Measurements from ENCODE around the gene ASIC4. TPM values are rescaled to one million over a fixed set of nuclear protein-coding genes. Genes with fewer than 3 reads are reported as not detected.

Gene ASIC4
- total and polyA plus RNA-seq, 2 of the 8 experiments (the other 6 are each of a cell fraction or from before 2014, with no cell fraction given): 0.12 to 0.22 TPM

GRCh38 chr2:219567131-219567530 lies 52.8 kb downstream of the ASIC4 start:
- H4K20me1 ChIP-seq (replicated peaks in 1 of 2; ENCODE audit: control insufficient read depth in 1 of 2, insufficient read depth in 2 of 2, low read length in 2 of 2): no peaks in the 10 kb centered on the region
- peaks cover 0 to 58% (median 11%) of the 10 kb centered on the region in 4 experiments; a peak in 6 of 8 replicates for H3K36me3 ChIP-seq (ENCODE audit: control insufficient read depth in 2 of 4, insufficient read depth in 4 of 4, low read length in 3 of 4)
- H3K56ac ChIP-seq (replicated peaks; ENCODE audit: insufficient read length, low read depth, low read length): no peak overlapping the region
- peaks cover 0 to 11% of the 10 kb centered on the region in 2 experiments; a peak in 2 of 4 replicates for H3K79me2 ChIP-seq (ENCODE audit: control insufficient read depth in 1 of 2, insufficient read depth in 2 of 2, low read length in 2 of 2)
- H4K8ac ChIP-seq (ENCODE audit: extremely low read depth, insufficient read depth, low read length): no peak overlapping the region; the same call in 1 of the 2 replicates
- H3K4me1 ChIP-seq (replicated peaks in 1 of 4; ENCODE audit: control insufficient read depth in 3 of 4, insufficient read depth in 4 of 4, low read length in 3 of 4): peaks cover 6 to 53% (median 43%) of the 10 kb centered on the region in 4 experiments
- no peak overlapping the region for H2AFZ ChIP-seq (ENCODE audit: low read length)
- H3K27ac ChIP-seq (ENCODE audit: low read depth, low read length): no peak overlapping the region
- ChIA-PET POLR2A (ENCODE audit: partially characterized antibody) (interaction anchor here (1.0 to 18.6 kb wide), 6 partner anchors 6 to 107 kb away, joined by 3 to 293 read pairs (median 66); partner anchors contain the start of genes CHPF, INHA, OBSL1 and STK11IP), CTCF (ENCODE audit: partially characterized antibody) (interaction anchor here (0.9 to 19.7 kb wide), 9 partner anchors 10 to 60 kb away, joined by 3 to 293 read pairs (median 3); partner anchors contain the start of genes CHPF, SLC4A3 and TMEM198)
- H3K4me2 ChIP-seq (ENCODE audit: insufficient read depth in 1 of 2, low read depth in 2 of 2, low read length in 2 of 2): no peak overlapping the region
- H2BK120ac ChIP-seq (replicated peaks; ENCODE audit: low read depth, low read length): no peak overlapping the region
- no peak overlapping the region for H3K14ac ChIP-seq (ENCODE audit: insufficient read length)
- H3K23me2 ChIP-seq (ENCODE audit: low read depth, low read length): peaks cover 8% of the 10 kb centered on the region; the same call in 1 of the 2 replicates
- H3K9me3 ChIP-seq (ENCODE audit: insufficient read depth in 2 of 2, low read depth in 1 of 2, low read length in 1 of 2): peaks cover 0 to 8% of the 10 kb centered on the region in 2 experiments; a peak in 1 of 4 replicates
- FAIRE-seq (no peak), DNase-seq (ENCODE audit: low read depth in 1 of 2, low spot score in 2 of 2) (no peak)
- no peak overlapping the region for H4K5ac ChIP-seq (ENCODE audit: insufficient read length, low read depth, low read length)
- peak overlapping the region; percentile 88; the same call in 1 of the 2 replicates for H2BK20ac ChIP-seq (ENCODE audit: low read length)
- peaks cover 0 to 2% (median 0%) of the 10 kb centered on the region in 4 experiments; a peak in 1 of 7 replicates for H3K27me3 ChIP-seq (replicated peaks in 1 of 4; ENCODE audit: control insufficient read depth in 3 of 4, extremely low read depth in 1 of 4, insufficient read depth in 3 of 4, low read length in 3 of 4)
- 96% methylated on average over 18 of the region's 18 CpGs; no CpG with 5 or more reads in 1 of the 2 experiments for WGBS, 2 experiments (ENCODE audit: extremely low coverage in 1 of 2, insufficient coverage in 1 of 2, insufficient read length in 1 of 2, insufficient replicate concordance in 2 of 2, low coverage in 1 of 2, low lambda C conversion rate in 2 of 2, missing lambda C conversion rate in 1 of 2)
- H3K4ac ChIP-seq (replicated peaks; ENCODE audit: insufficient read length, low read depth, low read length): peak overlapping the region; percentile 1
- H2BK15ac ChIP-seq (ENCODE audit: low read length): peak overlapping the region; percentile 98
- H3K79me1 ChIP-seq (ENCODE audit: low read depth, low read length): 0 out of 2 replicates have a peak, but pooled peaks cover 2% of the 10 kb centered on the region
- H3K23ac ChIP-seq (ENCODE audit: insufficient read length): no peak overlapping the region
- H3K4me3 ChIP-seq (ENCODE audit: extremely low read depth in 1 of 4, insufficient read depth in 2 of 4, low read depth in 3 of 4, low read length in 4 of 4): no peak overlapping the region
- peak overlapping the region; percentile 76; the same call in 1 of the 2 replicates for H3K18ac ChIP-seq (ENCODE audit: extremely low read depth, low read length)
- H2BK5ac ChIP-seq (ENCODE audit: low read depth, low read length): peak overlapping the region; percentile 82
- peak overlapping the region; percentile 93 for H4K91ac ChIP-seq (replicated peaks; ENCODE audit: insufficient read length, low read length)
- H3K9ac ChIP-seq (replicated peaks in 1 of 4; ENCODE audit: extremely low read depth in 1 of 4, low read depth in 3 of 4, low read length in 3 of 4): no peak overlapping the region
- H2AK5ac ChIP-seq (ENCODE audit: low read depth, low read length): peak overlapping the region; percentile 87
- peak overlapping the region; percentile 99 for H2BK12ac ChIP-seq (ENCODE audit: low read depth, low read length)
- TF ChIP-seq, protein P1, sequence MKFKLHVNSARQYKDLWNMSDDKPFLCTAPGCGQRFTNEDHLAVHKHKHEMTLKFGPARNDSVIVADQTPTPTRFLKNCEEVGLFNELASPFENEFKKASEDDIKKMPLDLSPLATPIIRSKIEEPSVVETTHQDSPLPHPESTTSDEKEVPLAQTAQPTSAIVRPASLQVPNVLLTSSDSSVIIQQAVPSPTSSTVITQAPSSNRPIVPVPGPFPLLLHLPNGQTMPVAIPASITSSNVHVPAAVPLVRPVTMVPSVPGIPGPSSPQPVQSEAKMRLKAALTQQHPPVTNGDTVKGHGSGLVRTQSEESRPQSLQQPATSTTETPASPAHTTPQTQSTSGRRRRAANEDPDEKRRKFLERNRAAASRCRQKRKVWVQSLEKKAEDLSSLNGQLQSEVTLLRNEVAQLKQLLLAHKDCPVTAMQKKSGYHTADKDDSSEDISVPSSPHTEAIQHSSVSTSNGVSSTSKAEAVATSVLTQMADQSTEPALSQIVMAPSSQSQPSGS (IDR thresholded peaks at IDR 0.05; ENCODE audit: low read length): no peak
- TF ChIP-seq RAD21 (IDR thresholded peaks at IDR 0.05 in 1 of 2, conservative IDR thresholded peaks at IDR 0.05 in 1 of 2; ENCODE audit: low read depth in 2 of 2, low read length in 2 of 2) (no peak), BRCA1 (IDR thresholded peaks at IDR 0.05; ENCODE audit: low read depth, low read length) (no peak), GABPA (IDR thresholded peaks at IDR 0.05; ENCODE audit: borderline replicate concordance, insufficient read depth, low read length) (no peak), NANOG (IDR thresholded peaks at IDR 0.05; ENCODE audit: insufficient read depth, low read depth, low read length, poor library complexity, severe bottlenecking) (no peak), CHD2 (IDR thresholded peaks at IDR 0.05; ENCODE audit: low read length) (no peak), HDAC2 (IDR thresholded peaks at IDR 0.05; ENCODE audit: borderline replicate concordance in 1 of 2, low read depth in 2 of 2, low read length in 2 of 2) (no peak), SP4 (IDR thresholded peaks at IDR 0.05; ENCODE audit: low read length) (no peak), TEAD4 (IDR thresholded peaks at IDR 0.05; ENCODE audit: low read depth, low read length) (no peak), POU5F1 (IDR thresholded peaks at IDR 0.05; ENCODE audit: low read depth, low read length) (no peak)
